Measurements from ENCODE around the gene GRB2.

Gene GRB2

GRCh38 chr17:75411328-75412067 lies 6.0 kb upstream of the GRB2 start:
- TF ChIP-seq CTCF (conservative IDR thresholded peaks at IDR 0.05; ENCODE audit: low read depth, low read length): no peak
- DNase-seq (ENCODE audit: low read depth): no peak
- H3K4me3 ChIP-seq (ENCODE audit: low read depth, low read length): no peak overlapping the region

GRCh38 chr17:75410141-75410540 lies 4.7 kb upstream of the GRB2 start:
- no peak overlapping the region for H3K4me3 ChIP-seq (ENCODE audit: low read depth, low read length)
- DNase-seq (ENCODE audit: low read depth): no peak
- no peak for TF ChIP-seq CTCF (conservative IDR thresholded peaks at IDR 0.05; ENCODE audit: low read depth, low read length)

- no peak for TF ChIP-seq CTCF (conservative IDR thresholded peaks at IDR 0.05; ENCODE audit: low read depth, low read length)
- no peak overlapping the region for H3K4me3 ChIP-seq (ENCODE audit: low read depth, low read length)
Observed at GRCh38 chr17:75407655-75408352, 2.3 kb upstream of the GRB2 start.

GRCh38 chr17:75406222-75406615 lies 741 bp upstream of the GRB2 start:
- peak overlapping the region; percentile 66 for H3K4me3 ChIP-seq (ENCODE audit: low read depth, low read length)
- DNase-seq (ENCODE audit: low read depth): peak; percentile 35
- no peak for TF ChIP-seq CTCF (conservative IDR thresholded peaks at IDR 0.05; ENCODE audit: low read depth, low read length)

More at GRCh38 chr17:75407655-75408352, 2.3 kb upstream of the GRB2 start:
- no peak for DNase-seq (ENCODE audit: low read depth)

- DNase-seq (ENCODE audit: low read depth): peak; percentile 47
- TF ChIP-seq CTCF (conservative IDR thresholded peaks at IDR 0.05; ENCODE audit: low read depth, low read length): no peak
- peak overlapping the region; percentile 93 for H3K4me3 ChIP-seq (ENCODE audit: low read depth, low read length)
Observed at GRCh38 chr17:75404731-75405364, 630 bp downstream of the GRB2 start.

GRCh38 chr17:75404223-75404730 lies 1.2 kb downstream of the GRB2 start:
- peak overlapping the region; percentile 93 for H3K4me3 ChIP-seq (ENCODE audit: low read depth, low read length)
- DNase-seq (ENCODE audit: low read depth): peak; percentile 90
- TF ChIP-seq CTCF (conservative IDR thresholded peaks at IDR 0.05; ENCODE audit: low read depth, low read length): peak; percentile 98

All from choroid plexus epithelial cell (primary cell).